ENCODE data around the gene GDF7.

GDF7 gene

DNA sequence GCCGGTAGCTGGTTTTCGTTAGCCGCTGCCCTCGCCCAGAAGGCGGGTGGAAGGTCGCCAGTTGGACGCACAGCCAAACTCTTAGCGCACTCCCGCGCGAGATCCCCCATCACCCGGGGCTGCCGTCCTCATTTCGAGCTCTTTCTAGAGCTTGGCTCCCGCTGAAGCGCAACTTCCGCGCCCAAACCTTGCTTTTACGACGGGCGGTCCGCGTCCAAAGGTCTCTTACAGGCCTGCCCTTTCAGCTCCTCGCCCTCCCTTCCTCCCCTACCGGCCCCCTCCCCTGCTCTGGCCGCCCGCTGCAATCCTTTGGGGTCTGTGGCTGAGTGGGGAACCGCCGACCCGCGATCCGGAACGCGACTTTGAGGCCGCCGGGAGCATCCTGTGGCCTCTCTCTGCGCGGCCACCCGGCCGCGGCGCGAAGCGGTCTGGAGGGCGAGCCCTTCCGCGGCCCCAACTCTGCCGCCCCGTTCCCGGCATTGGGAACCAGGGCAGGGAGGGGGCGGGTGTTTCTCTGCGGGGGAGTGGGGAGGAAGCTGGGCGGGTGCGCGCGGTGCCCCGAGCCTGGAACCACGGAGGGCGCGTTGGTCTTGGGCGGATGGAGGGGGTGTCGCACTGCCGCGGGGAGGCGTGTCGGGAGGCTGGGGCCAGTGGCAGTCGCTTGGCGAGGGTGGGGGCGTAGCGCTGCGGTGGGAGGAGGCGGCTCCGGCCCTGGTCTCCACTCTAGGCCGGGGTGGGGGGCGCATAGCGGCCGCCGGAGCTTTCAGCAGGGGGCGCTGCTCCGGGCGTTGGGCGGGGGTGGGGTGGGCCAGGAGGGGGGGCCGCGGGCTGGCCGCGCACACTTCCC, at the start of gene GDF7:
Gene GDF7, plus strand, starts transcription at position 841 of the 847 bp plus-strand sequence. CDS start 96 bp downstream, outside the sequence.
- Histone ChIP-seq H3K9ac (ENCODE audit: low read length) (no peak within 1 kb of the TSS), H3K4me1 (ENCODE audit: insufficient read depth, low read length) (peaks cover 13% of the 10 kb centered on the region), H3K27me3 (ENCODE audit: control insufficient read depth in 1 of 2, insufficient read depth in 2 of 2, low read length in 2 of 2) (peaks cover 66 to 88% of the 10 kb centered on the region in 2 donors), H3K9me3 (ENCODE audit: low read length) (no peaks in the 10 kb centered on the region), H3K4me3 (ENCODE audit: low read depth in 1 of 2, low read length in 2 of 2) (peak within 1 kb of the TSS; percentile 43 to 54), H3K27ac (ENCODE audit: low read depth, low read length) (no peak within 1 kb of the TSS), H3K36me3 (ENCODE audit: insufficient read depth, low read length) (no peaks in the 10 kb centered on the region)

DNA sequence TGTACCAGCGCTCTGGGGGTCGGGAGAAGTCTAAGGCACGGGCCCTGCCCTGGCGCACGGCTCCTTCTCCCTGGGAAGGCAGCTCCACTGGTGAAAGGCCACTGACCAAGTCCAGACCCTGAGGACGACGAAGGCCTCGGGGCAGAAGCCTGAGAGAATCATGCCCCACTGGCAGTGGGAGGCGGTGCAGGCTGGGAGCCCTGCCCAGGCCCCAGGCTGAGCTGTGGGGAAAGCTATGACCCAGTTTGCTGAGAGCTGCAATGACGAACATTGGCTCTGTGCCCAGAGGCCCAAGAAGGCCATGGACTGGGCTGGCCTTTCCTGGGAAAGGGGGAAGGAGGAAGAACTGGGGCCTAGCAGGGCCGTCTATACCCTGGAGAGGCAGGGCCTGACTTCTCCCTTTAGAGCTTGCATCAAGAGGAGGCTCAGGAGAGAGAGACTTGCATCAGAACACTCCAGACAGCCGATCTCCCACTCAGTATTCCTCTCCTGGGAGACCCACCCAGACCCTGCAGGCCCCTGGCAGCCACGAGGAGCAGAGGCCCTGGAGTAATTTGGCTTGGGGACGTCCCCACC, 49.0 kb upstream of the GDF7 start:
- Histone ChIP-seq H3K36me3 (ENCODE audit: insufficient read depth, low read length) (peaks cover 42% of the 10 kb centered on the region), H3K4me1 (ENCODE audit: insufficient read depth, low read length) (peaks cover 82% of the 10 kb centered on the region), H3K4me3 (ENCODE audit: low read depth in 1 of 2, low read length in 2 of 2) (peak overlapping the region in 1 of 2 donors; percentile 21), H3K9me3 (ENCODE audit: low read length) (no peaks in the 10 kb centered on the region), H3K27me3 (ENCODE audit: control insufficient read depth in 1 of 2, insufficient read depth in 2 of 2, low read length in 2 of 2) (no peaks in the 10 kb centered on the region), H3K9ac (ENCODE audit: low read length) (peak overlapping the region; percentile 89), H3K27ac (ENCODE audit: low read depth, low read length) (peak overlapping the region; percentile 99)

DNA sequence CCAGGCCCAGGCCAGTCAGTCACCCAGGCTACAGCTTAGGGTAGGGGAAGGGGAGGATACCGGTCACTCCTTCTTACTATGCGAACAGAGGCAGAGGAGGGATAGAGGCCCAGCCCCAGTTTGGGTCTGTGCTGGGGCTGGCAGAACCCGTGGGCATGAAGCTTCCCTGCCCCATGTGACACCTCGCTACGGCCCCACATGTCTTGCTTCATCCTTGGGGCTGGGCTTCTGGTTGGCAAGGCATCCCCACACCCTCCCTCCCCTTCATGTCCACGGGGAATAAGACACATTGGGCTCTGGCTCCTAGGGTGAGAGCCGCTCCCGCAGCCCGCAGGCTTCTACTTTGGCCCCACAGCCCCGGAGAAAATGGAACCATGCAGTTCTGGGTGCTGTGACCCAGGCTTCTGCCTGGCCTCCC, 48.5 kb upstream of the GDF7 start:
- peak overlapping the region in 1 of 2 donors; percentile 21 for H3K4me3 ChIP-seq (ENCODE audit: low read depth in 1 of 2, low read length in 2 of 2)
- H3K36me3 ChIP-seq (ENCODE audit: insufficient read depth, low read length), result peaks cover 46% of the 10 kb centered on the region
- peak overlapping the region; percentile 99 for H3K27ac ChIP-seq (ENCODE audit: low read depth, low read length)
- no peaks in the 10 kb centered on the region for H3K9me3 ChIP-seq (ENCODE audit: low read length)
- H3K4me1 ChIP-seq (ENCODE audit: insufficient read depth, low read length), result peaks cover 78% of the 10 kb centered on the region
- peak overlapping the region; percentile 89 for H3K9ac ChIP-seq (ENCODE audit: low read length)
- no peaks in the 10 kb centered on the region for H3K27me3 ChIP-seq (ENCODE audit: control insufficient read depth in 1 of 2, insufficient read depth in 2 of 2, low read length in 2 of 2)

DNA sequence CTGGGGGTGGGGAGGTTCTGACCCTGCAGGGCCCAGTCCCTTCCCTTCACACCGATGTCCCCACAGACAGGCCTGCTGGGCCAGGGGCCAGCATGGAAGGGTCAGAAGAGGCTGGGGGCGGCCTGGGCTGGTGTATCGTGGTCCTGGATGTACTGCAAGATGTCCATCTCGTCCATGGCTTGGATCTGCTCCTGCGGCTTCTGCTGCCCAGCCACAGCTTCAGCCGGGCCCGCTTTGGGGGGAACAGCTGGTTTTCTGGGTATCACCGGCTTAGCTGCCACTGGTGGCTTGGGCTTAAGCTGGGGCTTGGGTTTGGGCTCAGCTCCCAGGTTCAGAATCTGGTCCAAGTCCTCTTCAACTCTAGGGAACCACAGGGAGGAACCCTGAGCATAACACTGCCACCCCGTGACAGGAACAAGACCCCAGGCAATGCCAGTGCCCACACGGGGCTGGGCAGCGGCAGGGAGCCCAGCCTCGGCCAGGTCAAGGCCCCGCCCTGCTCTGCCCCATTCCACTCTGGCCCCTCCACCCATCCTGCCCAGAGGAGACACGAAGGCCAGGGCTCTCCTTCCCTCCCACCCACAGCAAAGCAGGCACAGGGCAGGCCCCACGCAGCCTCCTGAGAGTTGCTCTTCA, 47.9 kb upstream of the GDF7 start:
- H3K4me1 ChIP-seq (ENCODE audit: insufficient read depth, low read length), result peaks cover 73% of the 10 kb centered on the region
- H3K9ac ChIP-seq (ENCODE audit: low read length), result peak overlapping the region; percentile 89
- H3K27ac ChIP-seq (ENCODE audit: low read depth, low read length), result peak overlapping the region; percentile 99
- H3K27me3 ChIP-seq (ENCODE audit: control insufficient read depth in 1 of 2, insufficient read depth in 2 of 2, low read length in 2 of 2), result no peaks in the 10 kb centered on the region
- H3K36me3 ChIP-seq (ENCODE audit: insufficient read depth, low read length), result peaks cover 51% of the 10 kb centered on the region
- H3K9me3 ChIP-seq (ENCODE audit: low read length), result no peaks in the 10 kb centered on the region
- no peak overlapping the region for H3K4me3 ChIP-seq (ENCODE audit: low read depth in 1 of 2, low read length in 2 of 2)

DNA sequence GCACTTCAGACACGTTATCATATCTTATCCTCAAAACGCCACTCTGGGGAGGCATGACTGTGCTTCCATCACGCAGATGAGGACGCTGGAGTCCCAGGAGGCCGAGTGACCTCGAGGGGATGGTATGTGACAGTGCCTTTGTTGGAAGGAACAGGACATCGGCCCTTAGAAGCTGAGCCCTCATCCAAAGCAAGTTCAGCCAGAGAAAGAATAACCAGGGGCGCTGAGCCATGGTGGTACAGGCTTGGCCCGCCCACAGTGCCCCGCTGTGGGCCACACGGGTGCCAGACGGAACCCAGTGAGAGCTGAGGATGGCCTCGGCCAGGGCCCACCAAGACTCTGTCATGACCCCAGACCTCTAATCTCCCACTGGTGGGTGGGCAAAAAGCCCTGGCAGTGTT, 47.3 kb upstream of the GDF7 start:
- no peaks in the 10 kb centered on the region for H3K27me3 ChIP-seq (ENCODE audit: control insufficient read depth in 1 of 2, insufficient read depth in 2 of 2, low read length in 2 of 2)
- H3K9ac ChIP-seq (ENCODE audit: low read length), result peak overlapping the region; percentile 89
- peaks cover 66% of the 10 kb centered on the region for H3K4me1 ChIP-seq (ENCODE audit: insufficient read depth, low read length)
- H3K4me3 ChIP-seq (ENCODE audit: low read depth in 1 of 2, low read length in 2 of 2), result no peak overlapping the region
- no peaks in the 10 kb centered on the region for H3K9me3 ChIP-seq (ENCODE audit: low read length)
- H3K36me3 ChIP-seq (ENCODE audit: insufficient read depth, low read length), result peaks cover 57% of the 10 kb centered on the region
- peak overlapping the region; percentile 99 for H3K27ac ChIP-seq (ENCODE audit: low read depth, low read length)

DNA sequence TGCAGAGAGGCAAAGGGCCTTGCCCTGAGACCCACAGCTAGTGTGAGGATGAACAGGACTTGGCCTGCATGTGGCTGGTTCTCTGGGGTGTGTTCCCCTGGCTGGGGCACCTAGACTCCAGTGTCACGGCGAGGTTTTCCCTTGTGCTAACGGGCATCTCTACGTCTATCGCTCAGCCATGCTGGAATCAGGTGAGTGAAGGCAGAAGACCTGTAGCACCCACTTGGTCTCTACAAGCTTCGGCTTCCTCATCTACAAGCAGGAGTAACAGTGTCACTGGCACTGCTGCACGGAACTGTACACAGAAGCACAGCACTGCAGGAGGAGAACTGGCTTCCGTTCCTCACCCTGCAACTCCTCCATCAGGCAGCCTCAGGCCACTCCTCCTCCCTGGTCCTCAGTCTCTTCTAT, 46.7 kb upstream of the GDF7 start:
- Histone ChIP-seq H3K4me1 (ENCODE audit: insufficient read depth, low read length) (peaks cover 60% of the 10 kb centered on the region), H3K9ac (ENCODE audit: low read length) (peak overlapping the region; percentile 15), H3K36me3 (ENCODE audit: insufficient read depth, low read length) (peaks cover 63% of the 10 kb centered on the region)

DNA sequence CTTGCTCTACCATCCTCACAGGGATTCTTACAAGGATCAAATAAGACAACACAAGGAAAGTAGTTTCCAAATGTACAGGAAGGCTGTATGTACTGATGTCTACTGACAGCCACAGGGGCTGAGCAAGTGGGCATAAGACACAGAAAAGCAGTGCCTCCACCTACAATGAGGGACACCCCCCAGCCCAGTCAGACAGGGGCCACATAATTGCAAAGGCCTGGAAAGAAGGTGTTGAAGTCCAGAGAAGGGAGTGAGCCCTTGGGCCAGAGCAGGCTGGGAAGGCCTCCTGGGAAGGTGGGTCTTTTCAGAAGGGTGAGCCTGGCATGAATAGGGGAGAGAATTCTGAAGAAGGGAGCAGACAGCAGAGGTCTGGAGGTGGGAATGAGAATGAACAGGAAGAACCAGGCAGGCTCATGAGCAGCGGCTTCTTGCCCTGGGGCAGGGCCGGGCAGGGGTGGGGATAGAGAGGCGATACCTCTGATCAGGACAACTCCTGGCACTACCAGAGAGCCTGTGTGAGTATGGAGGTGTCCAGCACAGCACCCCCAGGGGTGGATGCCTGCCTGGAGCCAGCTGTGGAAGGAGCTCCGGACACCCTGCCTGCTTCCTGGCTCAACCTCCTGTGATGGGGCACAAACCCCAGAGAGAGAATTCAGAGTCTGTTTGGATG, 46.1 kb upstream of the GDF7 start:
- peaks cover 69% of the 10 kb centered on the region for H3K36me3 ChIP-seq (ENCODE audit: insufficient read depth, low read length)
- no peaks in the 10 kb centered on the region for H3K27me3 ChIP-seq (ENCODE audit: control insufficient read depth in 1 of 2, insufficient read depth in 2 of 2, low read length in 2 of 2)
- peak overlapping the region; percentile 15 for H3K9ac ChIP-seq (ENCODE audit: low read length)
- peaks cover 54% of the 10 kb centered on the region for H3K4me1 ChIP-seq (ENCODE audit: insufficient read depth, low read length)
- H3K9me3 ChIP-seq (ENCODE audit: low read length), result no peaks in the 10 kb centered on the region
- H3K4me3 ChIP-seq (ENCODE audit: low read depth in 1 of 2, low read length in 2 of 2), result no peak overlapping the region
- H3K27ac ChIP-seq (ENCODE audit: low read depth, low read length), result peak overlapping the region; percentile 99

More for the DNA sequence above, 46.7 kb upstream of the GDF7 start:
- Histone ChIP-seq H3K27me3 (ENCODE audit: control insufficient read depth in 1 of 2, insufficient read depth in 2 of 2, low read length in 2 of 2) (no peaks in the 10 kb centered on the region), H3K4me3 (ENCODE audit: low read depth in 1 of 2, low read length in 2 of 2) (no peak overlapping the region), H3K9me3 (ENCODE audit: low read length) (no peaks in the 10 kb centered on the region), H3K27ac (ENCODE audit: low read depth, low read length) (peak overlapping the region; percentile 99)

DNA sequence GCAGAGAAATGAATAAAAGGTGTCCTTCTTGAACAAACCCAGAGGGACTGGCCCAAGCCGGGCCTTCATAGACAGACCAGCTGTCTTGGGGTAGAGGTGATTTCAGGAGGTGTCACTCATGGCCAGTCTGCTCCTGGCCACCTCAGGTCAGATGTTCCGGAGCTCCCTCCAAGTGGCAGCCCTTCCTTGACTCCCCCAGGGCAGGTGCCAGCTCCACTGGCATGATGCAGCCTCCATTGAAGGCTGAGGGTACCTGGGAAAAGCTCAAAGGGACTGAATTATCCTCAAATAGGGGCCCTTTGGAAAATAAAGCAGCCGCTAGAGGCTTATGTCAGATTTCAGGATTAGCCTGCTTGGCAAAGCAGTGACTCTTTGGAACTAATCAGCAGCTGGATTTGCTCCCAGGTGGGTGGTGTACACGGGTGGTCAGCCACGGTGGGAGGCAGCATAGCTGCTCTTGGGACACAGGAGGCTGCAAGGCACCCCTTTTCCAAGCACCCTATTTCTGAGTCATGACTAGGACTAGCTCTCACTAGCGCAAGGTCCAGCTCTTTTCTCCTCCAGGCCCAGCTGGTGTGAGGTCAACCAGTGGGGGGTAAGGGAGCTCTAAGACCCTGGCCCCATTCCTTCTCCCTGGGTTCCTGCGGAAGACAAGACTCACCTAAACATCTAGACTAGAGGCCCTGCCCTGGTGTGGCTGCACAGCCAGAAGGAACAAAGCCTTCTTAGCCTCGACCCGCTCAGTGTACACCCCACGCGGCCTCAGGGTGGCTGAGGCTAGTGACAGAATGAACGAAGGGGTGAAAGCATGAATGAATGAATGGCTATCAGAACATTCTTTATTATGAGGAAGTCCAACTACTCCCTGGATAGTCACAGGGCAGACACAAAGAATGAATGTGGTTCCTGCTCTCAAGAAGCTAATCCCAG, 45.3 kb upstream of the GDF7 start:
- Histone ChIP-seq H3K4me3 (ENCODE audit: low read depth in 1 of 2, low read length in 2 of 2) (no peak overlapping the region), H3K27me3 (ENCODE audit: control insufficient read depth in 1 of 2, insufficient read depth in 2 of 2, low read length in 2 of 2) (no peaks in the 10 kb centered on the region), H3K9me3 (ENCODE audit: low read length) (no peaks in the 10 kb centered on the region), H3K9ac (ENCODE audit: low read length) (peak overlapping the region; percentile 15), H3K27ac (ENCODE audit: low read depth, low read length) (peak overlapping the region; percentile 99), H3K36me3 (ENCODE audit: insufficient read depth, low read length) (peaks cover 74% of the 10 kb centered on the region), H3K4me1 (ENCODE audit: insufficient read depth, low read length) (peaks cover 46% of the 10 kb centered on the region)

DNA sequence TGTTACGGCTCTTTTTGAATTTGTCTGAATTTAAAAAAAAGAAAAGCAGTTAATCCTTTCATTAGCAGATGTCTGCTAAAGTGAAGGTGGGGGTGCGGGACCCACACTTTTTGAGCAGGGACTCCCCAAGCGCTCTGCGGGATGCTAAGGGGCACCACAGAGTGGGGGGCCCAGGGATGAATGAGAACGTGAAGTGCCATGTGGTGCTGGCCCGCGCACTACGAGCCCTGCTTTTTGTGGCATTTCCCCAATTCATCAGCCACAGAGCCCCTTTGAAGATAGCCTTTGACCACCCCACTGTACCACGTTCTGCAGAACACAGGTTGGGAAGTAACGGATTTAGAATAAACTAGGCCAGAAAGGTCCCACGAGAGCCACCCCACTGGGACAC, 44.7 kb upstream of the GDF7 start:
- peaks cover 74% of the 10 kb centered on the region for H3K36me3 ChIP-seq (ENCODE audit: insufficient read depth, low read length)
- H3K4me1 ChIP-seq (ENCODE audit: insufficient read depth, low read length), result peaks cover 46% of the 10 kb centered on the region
- no peaks in the 10 kb centered on the region for H3K9me3 ChIP-seq (ENCODE audit: low read length)

DNA sequence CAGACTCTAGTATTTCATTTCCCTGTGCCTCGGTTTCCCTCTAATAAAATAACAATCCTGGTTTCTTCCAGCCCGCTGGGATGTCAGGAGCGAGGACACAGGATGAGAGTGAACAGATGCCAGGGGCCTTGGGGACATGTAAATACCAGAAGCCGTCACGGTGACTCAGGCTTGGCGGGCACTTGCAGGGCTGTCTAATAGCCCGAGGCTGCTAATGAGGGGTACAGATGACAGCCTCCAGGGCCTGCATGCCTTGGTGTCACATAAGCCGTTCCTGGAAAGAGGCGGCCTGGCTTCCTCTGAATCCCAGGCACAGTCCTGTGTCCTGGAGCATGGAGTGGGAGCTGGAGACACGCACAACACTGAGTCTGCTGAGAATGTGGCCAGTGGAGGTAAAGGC, 44.2 kb upstream of the GDF7 start:
- peaks cover 42% of the 10 kb centered on the region for H3K4me1 ChIP-seq (ENCODE audit: insufficient read depth, low read length)
- H3K27me3 ChIP-seq (ENCODE audit: control insufficient read depth in 1 of 2, insufficient read depth in 2 of 2, low read length in 2 of 2), result no peaks in the 10 kb centered on the region
- H3K27ac ChIP-seq (ENCODE audit: low read depth, low read length), result no peak overlapping the region
- H3K4me3 ChIP-seq (ENCODE audit: low read depth in 1 of 2, low read length in 2 of 2), result no peak overlapping the region
- H3K9ac ChIP-seq (ENCODE audit: low read length), result no peak overlapping the region
- H3K36me3 ChIP-seq (ENCODE audit: insufficient read depth, low read length), result peaks cover 74% of the 10 kb centered on the region
- no peaks in the 10 kb centered on the region for H3K9me3 ChIP-seq (ENCODE audit: low read length)

More for the DNA sequence above, 44.7 kb upstream of the GDF7 start:
- H3K27me3 ChIP-seq (ENCODE audit: control insufficient read depth in 1 of 2, insufficient read depth in 2 of 2, low read length in 2 of 2), result no peaks in the 10 kb centered on the region
- no peak overlapping the region for H3K4me3 ChIP-seq (ENCODE audit: low read depth in 1 of 2, low read length in 2 of 2)
- H3K27ac ChIP-seq (ENCODE audit: low read depth, low read length), result no peak overlapping the region
- no peak overlapping the region for H3K9ac ChIP-seq (ENCODE audit: low read length)

Data from muscle layer of colon (tissue), 2 donors.